Lung (tissue), 12 donors: Measurements from ENCODE around the gene TTLL5. TPM values are rescaled to one million over a fixed set of nuclear protein-coding genes. Genes with fewer than 3 reads are reported as not detected.

ENCODE experiments used
- ATAC-seq: fragments of 200-7000 bp; cut with Tn5 transposase; one replicate; pipeline ENCODE4 v1.9.1; 2020; ENCODE audit warnings: moderate number of reproducible peaks; ENCODE audit not compliant: insufficient read depth, low FRiP score
- DNase-seq, 3 donors: peaks; one replicate each; pipeline ENCODE4 v3.0.0-alpha.2; 2013 to 2017
- H3K27ac ChIP-seq, 2 donors: one replicate each; pipeline ENCODE4 v1.5.1; 2013; ENCODE audit warnings: mild to moderate bottlenecking in 2 of 2, moderate library complexity in 2 of 2, control low read depth in 1 of 2, inconsistent platforms in 1 of 2, low read depth in 1 of 2, low read length in 1 of 2
- H3K27me3 ChIP-seq, 3 donors: one replicate each; pipeline ENCODE4 v1.5.1; 2013; ENCODE audit warnings: low read length in 2 of 3; ENCODE audit not compliant: control insufficient read depth in 3 of 3, insufficient read depth in 3 of 3
- H3K36me3 ChIP-seq, 4 donors: one replicate each; pipeline ENCODE4 v1.5.1; 2013; ENCODE audit warnings: low read length in 4 of 4, mild to moderate bottlenecking in 1 of 4, moderate library complexity in 1 of 4; ENCODE audit not compliant: control insufficient read depth in 4 of 4, insufficient read depth in 4 of 4
- H3K4me1 ChIP-seq, 5 donors: one replicate each; pipeline ENCODE4 v1.5.1; 2013; ENCODE audit warnings: low read length in 5 of 5, mild to moderate bottlenecking in 2 of 5, moderate library complexity in 1 of 5; ENCODE audit not compliant: control insufficient read depth in 5 of 5, insufficient read depth in 5 of 5
- H3K4me3 ChIP-seq: one replicate; pipeline ENCODE4 v1.5.1; 2013; ENCODE audit warnings: mild to moderate bottlenecking, control low read depth, moderate library complexity
- H3K9ac ChIP-seq, 2 donors: one replicate each; pipeline ENCODE4 v1.5.1; 2013; ENCODE audit warnings: low read length in 2 of 2, control low read depth in 1 of 2; ENCODE audit not compliant: insufficient read depth in 1 of 2
- H3K9me3 ChIP-seq, 4 donors: one replicate each; pipeline ENCODE4 v1.5.1; 2013; ENCODE audit warnings: low read length in 3 of 4, mild to moderate bottlenecking in 1 of 4, moderate library complexity in 1 of 4; ENCODE audit not compliant: control insufficient read depth in 4 of 4, insufficient read depth in 3 of 4
- CTCF ChIP-seq: IDR thresholded peaks from 2 replicates; pipeline ENCODE4 v1.5.1; 2012; ENCODE audit warnings: mild to moderate bottlenecking; ENCODE audit errors: control extremely low read depth, extremely low read depth
- WGBS, 2 donors: extraction: QIAGEN DNeasy Blood & Tissue Kit; methylation state at CpG; one replicate each; pipeline ENCODE4 v1.1.7; 2013; 5-methylcytosine and 5-hydroxymethylcytosine counted together
- polyA plus RNA-seq, 2 donors: library from polyadenylated mRNA; stranded (reverse); fragments of 200-250 nt; gene quantifications; one replicate each; pipeline ENCODE4 v1.2.1, GENCODE V29; 2013
- total RNA-seq, 2 donors: library from RNA; depleted of rRNA in 1 of 2; stranded (reverse); fragments of >200 nt in 1 of 2; gene quantifications; one replicate each; pipeline ENCODE4 v1.2.1, GENCODE V29; 2014 to 2021
- donor health status: control.
- donor health status: control.
- donor health status: Bipolar disorder and iron deficiency.
- donor health status: healthy.
- donor health status: DM: yes; HTN: yes; CAD: no.

Gene TTLL5
- total and polyA plus RNA-seq, 4 donors: 10.3 to 58.6 (median 28.8) TPM

- Histone ChIP-seq H3K27ac (peak within 1 kb of the TSS; percentile 72 to 85), H3K36me3 (peaks cover 0 to 15% (median 6%) of the 10 kb centered on the region in 4 donors), H3K9ac (peak within 1 kb of the TSS; percentile 85 to 95), H3K4me3 (peak within 1 kb of the TSS; percentile 78), H3K4me1 (peaks cover 0 to 35% (median 17%) of the 10 kb centered on the region in 5 donors), H3K27me3 (no peaks in the 10 kb centered on the region), H3K9me3 (no peaks in the 10 kb centered on the region)
- ATAC-seq (peak; percentile 68), DNase-seq (peak; percentile 93 to 94 (median 93))
- 1% methylated on average over 52 of the region's 52 CpGs for WGBS, 2 donors
- TF ChIP-seq CTCF: no peak
Measured at GRCh38 chr14:75985618-75986438, 324.8 kb downstream of the TTLL5 start, which contains the start of gene IFT43. IFT43 (plus strand) TSS chr14:75985763; CDS start chr14:75985787, 24 bp downstream.

GRCh38 chr14:75986439-75986765, 325.4 kb downstream of the TTLL5 start:
- Histone ChIP-seq H3K9ac (peak overlapping the region; percentile 85 to 95), H3K4me3 (peak overlapping the region; percentile 78), H3K4me1 (peaks cover 0 to 33% (median 14%) of the 10 kb centered on the region in 5 donors), H3K27ac (peak overlapping the region in 1 of 2 donors; percentile 28), H3K9me3 (no peaks in the 10 kb centered on the region), H3K27me3 (no peaks in the 10 kb centered on the region), H3K36me3 (peaks cover 0 to 17% (median 6%) of the 10 kb centered on the region in 4 donors)
- ATAC-seq (no peak), DNase-seq (no peak)
- 19 to 40% methylated on average over 6 of the region's 6 CpGs for WGBS, 2 donors
- no peak for TF ChIP-seq CTCF

GRCh38 chr14:75987201-75987970, 326.3 kb downstream of the TTLL5 start:
- no peak for ATAC-seq

More at GRCh38 chr14:75987201-75987970, 326.3 kb downstream of the TTLL5 start:
- H3K4me1 ChIP-seq: peaks cover 4 to 33% (median 14%) of the 10 kb centered on the region in 5 donors
- H3K27ac ChIP-seq: no peak overlapping the region
- H3K36me3 ChIP-seq: peaks cover 0 to 26% (median 11%) of the 10 kb centered on the region in 4 donors
- H3K27me3 ChIP-seq: no peaks in the 10 kb centered on the region
- DNase-seq: no peak
- no peak for TF ChIP-seq CTCF
- 61 to 76% methylated on average over 3 of the region's 3 CpGs for WGBS, 2 donors
- no peak overlapping the region for H3K9ac ChIP-seq
- no peaks in the 10 kb centered on the region for H3K9me3 ChIP-seq
- no peak overlapping the region for H3K4me3 ChIP-seq
